Left hindlimb (tissue), 1 donor: ENCODE results near the gene GPR107.
A peak's percentile ranks its signal among the peaks of the same experiment; 100 is the strongest.

Experiments used
- DNase-seq: peaks from one replicate; pipeline ENCODE4 v3.0.0-alpha.2; 2018

Gene GPR107

DNA sequence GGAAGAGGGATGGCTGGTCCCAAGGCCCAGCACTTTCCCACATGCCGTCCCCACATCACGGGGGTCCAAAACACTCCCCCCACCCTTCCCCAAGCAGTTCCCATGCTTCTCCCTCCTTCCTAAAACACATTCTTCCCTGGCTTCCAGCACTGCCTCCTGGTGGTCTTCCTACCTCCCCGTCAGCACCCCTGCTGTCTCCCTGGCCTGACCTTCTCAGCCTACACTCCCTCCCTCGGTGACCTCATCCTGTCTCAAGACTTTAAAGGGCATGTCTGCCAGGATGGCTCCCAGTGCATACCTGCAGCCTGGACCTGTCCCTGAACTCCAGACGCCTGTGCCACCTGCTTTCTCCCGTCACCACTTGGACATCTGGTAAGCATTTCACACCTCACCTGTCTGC is 114.2 kb downstream of the GPR107 start:
- DNase-seq, result peak; percentile 14

DNA sequence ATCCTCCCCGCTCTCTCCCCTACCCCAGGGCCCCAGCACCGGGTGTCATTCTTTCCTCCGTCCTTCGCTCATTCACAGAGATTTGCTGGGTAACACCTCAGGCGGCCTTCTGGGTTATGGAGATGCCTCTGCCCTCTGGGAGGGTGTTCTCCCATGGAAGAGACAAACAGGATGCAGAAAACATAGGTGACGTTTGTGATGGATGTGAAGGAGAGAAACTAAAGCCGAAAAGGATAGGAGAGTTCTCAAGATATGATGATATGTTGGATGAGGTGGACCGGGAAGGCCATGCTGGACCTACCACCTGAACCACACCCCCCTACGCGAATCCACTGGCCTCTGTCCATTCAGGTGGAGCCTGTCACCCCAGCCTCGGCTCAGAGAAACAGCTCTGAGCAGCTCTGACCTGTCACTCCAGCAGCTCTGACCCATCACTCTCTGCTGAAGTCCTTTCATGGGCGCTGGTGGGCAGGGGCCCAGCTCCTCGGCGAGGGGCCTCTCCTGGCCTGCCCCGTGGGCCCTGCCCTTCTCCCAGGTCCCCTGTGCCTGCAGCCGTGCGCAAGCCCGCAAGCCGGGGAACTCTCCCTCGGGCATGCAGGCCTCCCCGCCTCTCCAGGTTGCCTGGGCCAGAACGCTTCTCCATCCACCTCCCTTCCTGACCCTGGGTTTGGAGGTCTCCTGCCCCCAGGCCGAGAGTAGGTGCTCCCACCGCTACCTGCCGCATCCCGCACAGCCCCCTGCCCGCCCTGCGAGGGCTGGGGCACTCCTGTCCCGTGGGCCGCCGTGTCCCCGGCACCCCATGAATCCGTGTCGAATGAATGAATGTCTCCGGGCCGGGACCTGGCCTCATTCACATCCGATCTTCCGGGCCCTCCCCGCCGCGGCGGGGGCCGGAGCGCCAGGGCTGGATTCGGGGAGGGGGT is 117.8 kb downstream of the GPR107 start:
- peak; percentile 30 for DNase-seq

DNA sequence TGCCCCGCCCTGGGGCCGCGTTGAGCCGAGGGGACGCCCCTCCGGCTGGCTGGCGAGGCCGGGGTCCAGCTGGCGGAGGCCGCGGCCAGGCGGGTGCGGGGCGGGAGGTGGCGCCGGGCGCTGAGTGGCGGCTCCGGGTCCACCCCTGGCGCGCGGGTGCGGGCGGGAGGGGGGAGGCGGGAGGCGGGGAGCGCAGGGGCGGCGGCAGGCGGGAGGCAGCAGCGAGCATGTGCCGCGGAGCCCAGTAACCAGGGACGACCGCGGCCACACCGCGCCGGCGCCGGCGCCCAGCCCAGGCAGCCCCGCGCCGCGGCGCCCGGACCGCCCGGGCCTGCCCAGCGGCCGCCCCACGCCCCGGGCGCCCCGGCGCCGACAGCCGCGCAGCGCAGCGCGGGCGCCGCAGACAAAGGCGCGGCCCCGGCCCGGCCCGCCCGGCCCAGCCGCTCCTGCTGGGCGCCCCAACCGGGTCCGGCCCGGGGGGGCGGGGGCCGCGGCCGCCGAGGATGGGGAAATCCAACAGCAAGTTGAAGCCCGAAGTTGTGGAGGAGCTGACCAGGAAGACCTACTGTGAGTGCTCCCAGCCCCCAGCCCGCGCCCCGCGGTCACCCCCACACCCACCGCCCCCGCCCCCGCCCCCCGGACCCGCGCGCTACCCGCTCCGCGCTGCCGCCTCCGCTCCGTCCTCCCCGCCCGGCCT is 118.6 kb downstream of the GPR107 start, which contains the start of gene NCS1:
NCS1 (plus strand) TSS at position 244 of the 697 bp plus-strand sequence; CDS start at position 504, 260 bp downstream.
- peak; percentile 92 for DNase-seq

DNA sequence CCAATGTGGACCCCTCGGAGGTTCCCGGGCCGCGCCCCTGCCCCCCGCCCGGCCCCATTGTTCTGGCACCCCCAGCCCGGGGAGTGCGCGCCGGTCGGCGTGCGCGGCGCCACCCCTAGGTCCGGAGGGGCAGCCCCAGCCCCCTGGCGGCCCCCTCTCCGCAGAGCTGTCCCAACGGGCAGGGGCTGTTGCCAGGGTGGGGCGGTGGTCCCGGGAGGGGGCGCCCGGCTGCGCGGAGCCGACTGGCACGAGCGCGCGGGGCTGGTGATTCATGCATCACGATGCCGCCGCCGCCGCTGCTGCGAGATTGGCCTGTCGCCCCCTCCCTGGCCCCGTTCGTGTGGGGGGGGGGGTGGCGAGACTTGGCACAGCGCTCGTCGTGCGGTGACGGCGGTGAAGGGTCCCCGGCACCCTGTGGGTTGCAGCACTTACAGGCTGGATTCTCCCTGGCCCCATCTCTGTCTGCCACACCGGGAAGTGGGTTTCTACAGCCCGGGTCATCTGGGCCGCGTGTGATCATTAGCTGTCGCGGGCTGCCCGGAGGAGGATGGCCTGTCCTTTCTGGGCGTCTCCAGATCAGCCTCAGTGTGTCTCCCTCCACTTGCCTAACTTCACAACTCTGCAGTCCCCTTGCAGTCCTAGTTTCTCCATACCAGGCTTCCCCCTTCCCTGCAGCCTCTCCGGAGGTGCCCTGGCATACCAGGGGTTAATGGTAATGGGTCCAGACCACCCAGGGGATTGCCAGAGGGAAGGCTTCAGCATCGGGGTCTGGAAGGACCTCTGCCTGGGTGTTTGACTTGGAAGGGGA is 119.4 kb downstream of the GPR107 start:
- DNase-seq, result peak; percentile 56

DNA sequence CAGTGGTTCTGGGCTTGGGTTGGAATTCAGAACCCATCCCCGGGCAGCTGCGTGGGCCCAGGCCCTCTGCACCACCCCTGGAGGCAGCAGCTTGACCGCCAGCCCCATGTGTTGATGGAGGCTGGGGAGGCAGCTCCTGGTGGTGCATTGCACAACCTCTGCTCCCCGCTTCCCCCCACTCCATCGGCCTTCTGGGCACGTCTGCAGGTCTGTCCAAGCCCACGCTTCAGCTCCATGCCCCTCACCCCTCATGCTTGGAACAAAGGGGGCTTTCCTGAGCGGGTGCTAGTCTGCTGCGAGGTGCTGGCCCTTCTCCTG is 119.9 kb downstream of the GPR107 start:
- DNase-seq, result peak; percentile 34

DNA sequence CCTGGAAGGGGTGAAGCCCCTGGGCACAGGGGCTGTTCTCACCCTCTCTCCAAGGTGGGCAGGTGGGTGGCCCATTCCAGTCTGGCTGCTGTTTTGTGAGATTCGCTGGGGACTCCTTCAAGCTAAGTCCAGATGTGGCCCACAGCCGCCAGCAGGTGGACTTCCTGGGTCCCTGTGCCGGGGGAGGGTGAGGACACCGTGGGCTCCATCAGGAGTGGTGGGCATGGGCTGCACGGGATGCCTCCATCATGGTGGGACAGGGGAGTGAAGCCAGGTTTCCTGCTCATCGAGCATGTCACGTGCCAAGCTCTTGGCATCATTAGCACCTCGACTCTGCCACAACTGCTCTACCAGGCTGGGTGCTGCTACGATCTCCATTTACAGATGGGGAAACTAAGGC is 120.3 kb downstream of the GPR107 start:
- DNase-seq, result peak; percentile 25

DNA sequence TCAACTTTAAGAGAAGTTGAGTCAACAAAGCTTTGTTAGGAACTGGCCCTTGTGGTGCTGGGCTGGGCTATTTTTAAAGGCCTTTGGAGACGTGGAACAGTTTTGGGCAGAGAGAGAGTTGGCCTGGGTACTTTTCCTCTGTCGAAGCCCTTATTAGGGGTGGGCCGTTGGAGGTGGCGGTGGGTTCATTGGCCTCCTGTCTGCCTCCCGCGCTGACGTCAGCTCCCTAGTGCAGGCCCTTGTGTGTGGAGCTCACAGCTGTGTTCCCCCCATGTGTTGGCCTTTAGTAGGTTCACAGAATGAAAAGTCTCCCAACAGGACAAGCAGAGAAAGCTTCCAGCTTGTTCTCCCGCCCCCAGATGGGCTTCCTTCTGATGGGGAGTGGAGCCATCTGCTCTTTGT is 121.2 kb downstream of the GPR107 start:
- DNase-seq, result peak; percentile 66

DNA sequence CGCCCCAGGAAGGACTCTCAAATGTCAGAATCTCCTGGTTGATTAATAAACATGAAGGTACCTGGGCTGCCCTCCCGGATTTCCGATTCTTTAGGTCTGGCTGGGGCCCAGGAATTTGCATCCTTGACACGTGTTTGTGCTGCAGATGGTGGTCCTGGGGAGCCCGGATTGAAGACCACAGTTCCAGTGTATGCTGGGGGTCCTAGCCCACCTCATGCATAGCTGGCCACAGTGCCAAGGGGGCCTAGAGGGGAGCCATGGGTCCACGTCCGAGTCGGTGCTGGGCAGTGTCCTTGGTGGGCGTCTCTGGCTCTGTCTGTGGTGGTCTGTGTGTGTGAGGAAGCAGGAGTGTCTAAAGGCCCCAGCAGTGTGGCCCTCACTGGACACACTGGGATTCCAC is 121.6 kb downstream of the GPR107 start:
- no peak for DNase-seq

DNA sequence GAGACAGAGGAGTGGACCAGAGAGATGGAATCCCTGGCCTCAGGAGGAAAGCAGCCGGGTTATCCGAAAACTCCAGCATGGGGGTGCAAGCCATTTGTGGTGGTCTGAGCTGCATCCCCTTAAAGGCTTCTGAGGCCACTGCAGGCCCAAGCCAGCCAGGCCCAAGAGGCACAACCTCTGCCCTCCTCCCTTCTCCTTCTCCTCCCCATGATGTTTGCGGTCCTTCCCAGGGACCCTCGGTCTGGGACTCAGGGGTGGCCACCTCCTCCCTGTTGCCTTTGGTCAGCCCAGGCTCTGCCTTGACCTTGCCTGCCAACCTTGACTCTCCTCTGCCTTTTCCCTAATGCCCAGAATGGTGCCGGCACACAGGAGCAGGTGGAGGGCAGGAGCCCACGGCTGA is 123.1 kb downstream of the GPR107 start:
- DNase-seq, result no peak

- DNase-seq, result peak; percentile 19
These were observed 124.4 kb downstream of the GPR107 start for GRCh38 chr9:130177898-130178805.

GRCh38 chr9:130179331-130179907 is 125.7 kb downstream of the GPR107 start:
- no peak for DNase-seq

DNA sequence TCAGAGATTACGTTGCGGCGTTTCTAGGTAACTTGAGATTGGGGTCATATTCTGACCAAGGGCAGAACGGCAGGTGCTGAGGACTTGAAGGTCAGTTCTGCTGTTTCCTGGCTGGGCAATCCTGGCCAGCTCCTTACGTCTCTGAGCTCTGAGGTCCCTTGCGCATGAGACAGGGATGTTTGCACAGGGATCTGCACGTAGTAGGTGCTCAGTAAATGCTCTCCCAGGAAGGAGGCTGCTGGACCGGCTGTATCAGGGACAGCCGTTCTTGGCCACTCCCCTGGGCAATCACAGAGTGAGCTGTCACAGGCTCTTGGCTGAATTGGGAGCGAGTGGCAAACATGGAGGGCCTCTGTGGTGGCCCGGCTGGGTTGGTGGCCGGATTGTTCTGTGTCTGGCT is 126.8 kb downstream of the GPR107 start:
- no peak for DNase-seq

DNA sequence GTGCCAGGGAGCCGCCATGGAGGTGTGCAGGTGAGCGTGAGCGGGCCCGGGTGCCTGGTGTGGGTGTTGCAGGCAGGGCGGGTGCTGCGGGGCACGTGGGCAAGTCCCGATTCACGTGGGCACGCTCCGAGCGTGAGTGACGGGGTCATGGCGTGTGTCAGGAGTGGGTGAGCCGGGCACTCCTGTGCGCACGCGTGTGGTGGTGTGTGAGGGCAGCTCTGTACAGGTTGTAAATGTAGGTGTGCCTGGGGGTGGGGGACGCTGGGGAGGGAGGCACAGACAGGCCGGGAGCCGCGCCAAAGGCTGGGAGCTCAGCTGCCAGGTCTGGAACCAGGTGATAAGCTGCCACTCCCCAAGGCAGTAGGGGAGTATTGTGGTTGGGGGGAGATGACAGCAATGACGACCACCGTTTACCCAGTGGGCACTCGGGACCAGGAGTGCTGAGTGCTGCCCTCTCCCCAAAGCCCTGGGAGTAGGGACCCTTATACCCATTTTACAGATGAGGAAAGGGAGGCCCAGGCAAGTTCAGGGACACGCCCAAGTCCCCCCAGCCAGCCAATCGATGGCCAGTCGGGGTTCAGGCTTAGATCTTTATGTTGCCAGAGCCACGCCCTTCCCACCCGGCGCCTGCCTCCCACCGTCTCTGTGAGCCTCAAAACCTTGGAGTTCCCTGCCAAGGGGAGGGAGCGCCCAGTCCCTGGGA is 128.1 kb downstream of the GPR107 start:
- DNase-seq, result no peak

GRCh38 chr9:130182381-130182909 is 128.7 kb downstream of the GPR107 start:
- DNase-seq, result no peak

- peak; percentile 80 for DNase-seq
These were observed 129.5 kb downstream of the GPR107 start for GRCh38 chr9:130183133-130183762.

- DNase-seq, result no peak
These were observed 131.3 kb downstream of the GPR107 start for GRCh38 chr9:130185017-130185416.

GRCh38 chr9:130185490-130186031 is 131.9 kb downstream of the GPR107 start:
- DNase-seq, result peak; percentile 62

DNA sequence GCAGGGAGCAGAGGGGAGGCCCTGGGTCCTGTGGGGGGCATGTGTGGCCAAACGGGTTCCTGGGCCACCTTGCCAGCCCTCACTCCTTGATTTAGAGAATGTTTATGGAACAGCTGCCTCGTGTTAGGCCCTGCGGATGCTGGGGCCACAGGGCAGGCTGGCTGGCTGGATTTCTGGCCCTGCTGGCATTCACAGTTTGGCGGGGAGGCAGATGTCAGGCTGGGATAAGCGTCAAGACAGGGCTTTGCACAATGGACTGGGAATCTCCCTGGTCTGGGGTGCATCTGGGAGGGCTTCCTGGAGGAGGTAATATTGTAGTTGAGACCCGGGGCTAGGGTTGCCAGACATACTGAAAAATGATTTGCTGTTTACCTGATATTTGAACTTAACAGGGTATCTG is 132.3 kb downstream of the GPR107 start:
- no peak for DNase-seq

DNA sequence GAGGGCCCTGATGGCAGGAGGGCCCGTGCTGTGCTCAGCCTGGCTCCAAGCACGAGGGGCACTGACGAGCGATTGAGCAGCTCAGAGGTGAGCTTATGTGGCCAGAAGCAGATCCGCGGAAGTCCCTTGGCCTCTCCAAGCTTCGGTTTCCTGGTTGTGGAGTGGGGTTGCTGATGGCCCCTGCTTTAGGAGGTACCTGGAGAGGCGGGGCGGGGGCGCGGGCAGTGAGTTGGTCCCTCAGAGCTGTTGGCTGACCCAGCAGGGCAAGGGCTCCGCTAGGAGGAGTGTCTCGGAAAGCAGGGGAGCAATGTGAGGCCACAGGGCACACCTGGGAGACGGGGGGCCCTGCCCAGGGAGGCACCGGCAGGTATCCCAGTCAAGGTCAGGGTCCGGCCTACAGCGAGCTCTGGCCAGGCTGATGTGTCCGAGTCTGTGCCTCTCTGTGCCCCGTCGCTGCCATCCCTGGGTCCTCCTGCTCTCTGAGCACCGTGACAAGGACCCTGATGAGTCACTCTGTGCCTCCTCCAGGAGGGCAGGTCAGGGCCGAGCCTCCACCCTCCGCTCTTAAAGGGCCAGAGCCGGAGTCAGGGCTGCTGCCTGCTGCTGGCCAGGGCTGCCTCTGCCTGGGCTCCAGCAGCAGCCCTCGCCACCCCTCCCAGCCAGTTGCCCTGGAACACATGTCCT is 133.3 kb downstream of the GPR107 start:
- no peak for DNase-seq

DNA sequence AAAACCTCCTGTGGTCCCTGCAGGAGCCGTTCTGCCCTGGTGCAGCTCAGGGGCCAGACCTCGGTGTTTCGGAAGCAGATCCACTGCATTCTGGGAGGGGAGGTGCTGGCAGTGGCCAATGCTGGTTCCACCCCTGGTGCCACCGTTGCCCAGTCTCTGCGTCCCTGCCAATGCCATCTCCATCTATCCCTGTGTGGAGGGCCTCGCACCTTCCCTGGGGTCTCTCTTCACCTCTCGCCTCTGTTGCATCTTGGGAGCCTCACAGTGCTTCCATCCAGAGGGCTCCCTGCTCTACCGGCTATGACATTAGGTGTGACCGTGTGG is 133.8 kb downstream of the GPR107 start:
- no peak for DNase-seq
